Measurements from ENCODE around the gene COA3.

The COA3 gene

DNA sequence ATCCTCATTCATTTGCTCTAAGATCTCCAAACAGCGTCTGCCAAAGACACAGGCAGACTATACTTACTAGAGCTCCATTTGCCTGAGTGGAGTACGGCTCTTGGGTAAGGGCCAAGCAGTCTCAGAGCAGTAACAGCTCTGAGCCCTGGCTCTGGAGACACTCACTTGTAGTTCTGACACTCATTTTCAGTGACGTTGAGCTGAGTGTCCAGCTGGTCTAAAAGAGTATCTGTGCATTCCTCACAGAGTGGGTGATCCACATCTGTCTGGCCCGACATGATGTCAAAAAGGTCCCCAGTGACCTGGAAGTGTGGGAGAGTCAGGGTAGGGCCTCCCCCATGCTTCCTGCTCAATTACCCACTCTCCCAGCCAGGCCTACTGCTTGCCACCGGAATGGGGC, 19.9 kb upstream of the COA3 start:
- no peak for DNase-seq (ENCODE audit: low read depth in 2 of 2)

GRCh38 chr17:42817866-42818265, 19.4 kb upstream of the COA3 start:
- no peak for DNase-seq (ENCODE audit: low read depth in 2 of 2)

GRCh38 chr17:42814633-42815399, 16.3 kb upstream of the COA3 start:
- no peak for DNase-seq (ENCODE audit: low read depth in 2 of 2)

GRCh38 chr17:42809250-42809649, 10.7 kb upstream of the COA3 start:
- DNase-seq (ENCODE audit: low read depth in 2 of 2) = no peak

DNA sequence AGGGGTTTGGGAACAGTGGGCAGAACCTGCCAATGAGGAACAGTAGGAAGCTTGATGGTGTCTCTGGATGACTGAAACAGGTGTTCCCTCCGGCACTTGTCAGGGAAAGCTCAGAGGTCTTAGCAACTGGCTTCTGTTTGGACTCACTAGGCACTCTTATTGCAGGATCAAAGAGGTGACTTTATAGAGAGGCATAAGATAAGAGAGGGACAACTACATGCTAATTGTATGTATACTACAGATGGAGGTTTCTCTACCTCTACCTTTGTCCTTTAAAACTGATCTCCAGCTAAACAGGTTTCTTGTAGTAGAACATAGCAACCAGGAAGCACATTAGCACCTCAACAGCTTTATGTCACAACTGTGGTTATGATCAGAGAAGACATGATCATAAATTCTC, 7.7 kb upstream of the COA3 start:
- no peak for DNase-seq (ENCODE audit: low read depth in 2 of 2)

DNA sequence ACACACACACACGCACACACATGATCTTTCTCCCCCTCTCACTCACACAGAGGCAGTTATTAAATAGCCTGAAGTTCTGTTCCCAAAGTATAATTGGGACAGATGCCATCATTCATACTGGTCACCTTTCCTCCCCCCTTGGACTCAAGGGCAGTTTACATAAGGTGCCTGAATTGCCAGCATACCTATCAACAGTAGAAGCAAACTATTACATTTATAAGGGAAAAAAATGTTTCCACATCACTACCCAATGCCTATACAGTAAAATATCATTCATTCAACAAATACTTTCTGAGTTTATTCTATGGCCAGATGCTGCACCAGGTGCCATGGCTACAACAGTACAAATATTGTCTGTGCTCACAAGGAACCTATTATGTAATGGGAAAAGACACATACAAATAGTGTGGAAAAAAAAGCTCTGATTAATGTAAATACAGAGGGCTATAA, 6.4 kb upstream of the COA3 start:
- no peak for DNase-seq (ENCODE audit: low read depth in 2 of 2)

DNA sequence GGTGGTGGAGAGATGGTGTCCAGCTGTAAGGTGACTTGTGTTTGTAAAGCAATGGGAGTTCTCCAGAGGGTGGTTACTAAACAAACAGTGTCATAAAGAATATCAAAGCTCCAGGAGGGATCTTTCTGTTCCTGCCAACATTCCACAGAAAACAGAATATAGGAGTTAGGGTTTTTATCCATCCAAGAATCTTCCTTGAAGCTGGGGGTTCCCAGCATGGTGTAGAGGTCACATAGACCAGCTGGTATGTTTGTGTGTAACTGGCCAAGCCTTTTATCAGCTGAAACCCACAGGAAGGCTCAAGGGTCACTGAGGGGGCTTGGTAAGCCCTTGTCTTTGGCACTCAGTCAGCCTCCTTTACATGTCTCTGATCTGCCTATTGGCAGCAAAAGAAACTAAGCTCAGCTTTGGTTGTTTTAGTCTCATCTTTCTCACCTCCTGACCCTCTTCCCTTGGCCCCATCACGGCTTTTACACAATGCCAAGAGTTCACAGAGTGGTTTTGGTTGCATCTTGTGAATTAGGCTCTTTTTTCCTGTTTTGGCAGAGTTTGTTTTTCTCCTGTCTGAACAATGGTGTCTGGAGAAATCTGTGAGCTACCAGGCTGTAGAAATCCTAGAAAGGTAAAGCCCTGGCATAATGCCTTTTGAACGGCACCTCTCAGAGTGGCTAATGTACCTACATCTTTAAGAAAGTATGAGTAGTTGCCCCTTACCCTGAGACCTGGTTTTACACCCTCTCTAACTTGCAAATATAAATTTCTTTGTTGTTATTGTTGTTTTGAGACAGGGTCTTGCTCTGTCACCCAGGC, 4.8 kb upstream of the COA3 start:
- DNase-seq (ENCODE audit: low read depth in 2 of 2) = no peak

GRCh38 chr17:42798011-42798382, 507 bp downstream of the COA3 start:
- DNase-seq (ENCODE audit: low read depth in 2 of 2) = no peak

GRCh38 chr17:42797067-42798007, 1.2 kb downstream of the COA3 start:
- no peak for DNase-seq (ENCODE audit: low read depth in 2 of 2)

- no peak for DNase-seq (ENCODE audit: low read depth in 2 of 2)
Observed at GRCh38 chr17:42796066-42796758, 2.3 kb downstream of the COA3 start.

- no peak for DNase-seq (ENCODE audit: low read depth in 2 of 2)
Observed at GRCh38 chr17:42795465-42795864, 3.0 kb downstream of the COA3 start.

GRCh38 chr17:42795061-42795460, 3.4 kb downstream of the COA3 start:
- DNase-seq (ENCODE audit: low read depth in 2 of 2) = no peak

- DNase-seq (ENCODE audit: low read depth in 2 of 2) = no peak
Observed at GRCh38 chr17:42792545-42792944, 6.0 kb downstream of the COA3 start.

GRCh38 chr17:42791948-42792347, 6.6 kb downstream of the COA3 start:
- DNase-seq (ENCODE audit: low read depth in 2 of 2) = no peak

DNA sequence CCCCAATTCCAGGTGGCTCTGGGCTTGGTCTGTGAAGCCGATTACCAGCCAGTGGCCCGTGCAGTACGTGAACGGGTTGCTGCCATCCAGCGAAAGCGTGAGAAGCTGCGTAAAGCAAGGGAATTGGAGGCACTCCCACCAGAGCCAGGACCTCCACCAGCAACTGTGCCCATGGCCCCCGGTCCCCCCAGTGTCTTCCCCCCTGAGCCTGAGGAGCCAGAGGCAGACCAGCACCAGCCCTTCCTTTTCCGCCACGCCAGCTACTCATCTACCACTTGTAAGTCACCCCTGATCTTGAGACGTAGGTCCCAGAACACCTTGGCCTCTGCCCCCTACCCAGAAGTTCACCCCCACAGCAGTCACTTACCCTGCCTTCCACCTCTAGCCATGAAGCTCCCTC, 11.2 kb downstream of the COA3 start:
- no peak for DNase-seq (ENCODE audit: low read depth in 2 of 2)

DNA sequence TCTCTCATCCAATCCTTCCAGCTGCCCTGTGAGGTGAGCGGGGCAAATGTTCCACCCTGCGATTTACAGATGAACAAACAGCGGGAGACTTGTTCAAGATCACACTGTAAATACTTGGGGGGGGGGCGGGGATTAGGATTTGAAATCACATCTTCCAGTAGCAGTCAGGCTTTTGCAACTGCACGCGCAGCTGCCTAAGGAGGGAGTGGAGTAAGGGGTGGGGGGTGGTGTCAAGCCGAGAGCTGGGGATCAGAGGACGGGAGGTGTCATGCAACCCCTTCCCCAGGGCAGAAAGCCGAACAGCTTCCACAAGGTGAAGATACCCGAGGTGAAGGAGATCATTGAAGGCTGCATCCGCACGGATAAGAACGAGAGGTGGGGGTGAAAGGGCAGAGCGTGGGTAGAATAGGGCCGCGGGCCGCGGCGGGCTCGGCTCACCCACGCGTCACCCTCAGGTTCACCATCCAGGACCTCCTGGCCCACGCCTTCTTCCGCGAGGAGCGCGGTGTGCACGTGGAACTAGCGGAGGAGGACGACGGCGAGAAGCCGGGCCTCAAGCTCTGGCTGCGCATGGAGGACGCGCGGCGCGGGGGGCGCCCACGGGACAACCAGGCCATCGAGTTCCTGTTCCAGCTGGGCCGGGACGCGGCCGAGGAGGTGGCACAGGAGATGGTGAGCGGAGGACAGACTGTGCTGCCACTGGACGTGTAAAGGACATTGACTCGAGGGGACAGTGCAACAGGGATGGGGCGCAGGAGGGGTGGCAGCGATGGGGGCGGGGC, 13.5 kb downstream of the COA3 start:
- no peak for DNase-seq (ENCODE audit: low read depth in 2 of 2)

- DNase-seq (ENCODE audit: low read depth in 2 of 2) = no peak
Observed at GRCh38 chr17:42784409-42784808, 14.1 kb downstream of the COA3 start.

- no peak for DNase-seq (ENCODE audit: low read depth in 2 of 2)
Observed at GRCh38 chr17:42783791-42784138, 14.7 kb downstream of the COA3 start.

DNA sequence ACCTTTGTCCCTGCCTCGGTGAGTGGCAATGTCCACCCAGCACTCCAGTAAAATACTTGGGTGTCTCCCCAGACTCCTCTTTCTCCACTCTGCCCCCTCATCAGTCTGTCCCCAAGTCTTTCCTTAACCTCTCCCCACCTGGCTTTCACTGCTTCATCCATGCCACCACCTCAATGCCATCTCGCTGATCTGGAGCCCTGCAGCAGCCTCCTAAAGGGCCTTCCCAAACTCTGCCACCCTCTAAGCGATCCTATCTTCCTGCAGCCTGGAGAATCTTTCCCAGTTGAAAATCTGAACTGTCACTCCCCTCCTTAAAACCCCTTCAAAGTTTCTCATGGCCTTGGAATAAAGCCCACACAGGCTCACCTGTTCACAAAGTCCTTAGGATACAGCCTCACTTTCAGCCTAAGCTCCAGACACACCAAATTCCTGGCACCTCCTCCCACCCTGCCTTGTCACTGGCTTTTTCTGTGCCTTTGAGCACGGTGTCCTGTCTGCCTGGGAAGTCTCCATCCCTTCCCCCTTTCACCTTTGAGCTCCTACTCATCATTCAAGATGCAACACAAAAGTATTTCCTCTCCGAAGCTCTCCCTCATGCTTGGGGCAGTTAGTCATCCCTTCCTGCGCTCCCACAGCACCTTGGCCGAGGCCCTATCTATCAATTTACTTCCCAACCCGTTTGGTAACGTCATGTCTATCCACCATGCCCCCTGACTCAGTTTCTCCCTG, 15.3 kb downstream of the COA3 start:
- DNase-seq (ENCODE audit: low read depth in 2 of 2) = no peak

Data from stimulated activated CD8-positive, alpha-beta memory T cell treated with anti-CD3 and anti-CD28 coated beads, Interleukin-2, amount 100 ng/mL, for 1 hour (primary cell).